Fibroblast of the aortic adventitia (primary cell): ENCODE measurements around the gene MYH7B. TPM values are rescaled to one million over a fixed set of nuclear protein-coding genes. Genes with fewer than 3 reads are reported as not detected.

Experiments used
- DNase-seq: peaks from one replicate; pipeline ENCODE4 v3.0.0-alpha.2; 2010; ENCODE audit warnings: low read depth
- H3K4me3 ChIP-seq: 2 replicates; pipeline ENCODE4 v1.5.1; 2011; ENCODE audit warnings: low read depth, mild to moderate bottlenecking, control low read depth, low read length, moderate library complexity
- CTCF ChIP-seq: IDR thresholded peaks from 2 replicates; pipeline ENCODE4 v1.5.1; 2011; ENCODE audit warnings: mild to moderate bottlenecking, low read length, control low read depth, inconsistent platforms; ENCODE audit not compliant: insufficient read depth
- total RNA-seq: library from RNA; depleted of rRNA; stranded (reverse); fragments of >200 nt; gene quantifications from 2 replicates; pipeline ENCODE4 v1.2.3, GENCODE V29; 2012; ENCODE audit warnings: low replicate concordance

MYH7B gene
- total RNA-seq, 1 donor: not detected

- no peak overlapping the region for H3K4me3 ChIP-seq
- no peak for DNase-seq
- TF ChIP-seq CTCF: no peak
Measured at GRCh38 chr20:34921436-34921835, 34.2 kb upstream of the MYH7B start.

DNA sequence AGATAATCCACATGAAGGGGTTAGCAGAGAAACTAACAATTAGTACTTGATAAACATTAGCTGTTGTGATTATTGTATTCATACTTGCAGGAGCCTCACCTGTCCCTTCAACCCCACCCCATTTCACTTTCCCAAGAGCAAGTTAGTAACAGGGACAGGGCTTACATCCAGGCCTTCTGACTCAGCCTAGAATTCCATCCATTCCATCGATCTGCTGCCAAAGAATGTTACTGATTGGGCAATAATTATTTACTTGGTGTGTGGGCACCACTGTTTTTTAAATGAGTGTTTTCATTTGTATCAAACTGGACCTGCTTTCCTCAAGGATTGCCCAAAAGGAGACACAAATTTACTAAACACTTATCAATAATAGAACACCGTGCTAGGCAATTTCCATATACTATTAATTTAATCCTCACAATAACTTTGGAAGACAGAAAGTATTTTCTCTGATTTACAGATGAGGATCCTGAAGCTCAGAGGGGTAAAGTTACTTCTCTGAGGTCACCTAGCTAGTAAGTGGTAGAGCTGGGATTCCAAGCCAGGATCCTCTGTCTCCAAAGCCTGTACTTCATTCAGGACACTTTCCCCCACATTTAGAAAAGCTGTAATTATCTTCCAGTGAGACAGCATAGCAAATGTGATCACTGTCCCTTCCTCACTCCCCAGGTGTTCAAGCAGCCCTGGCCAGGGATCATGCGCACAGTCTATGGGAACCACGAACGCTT, 32.9 kb upstream of the MYH7B start:
- TF ChIP-seq CTCF: no peak
- DNase-seq: peak; percentile 87
- H3K4me3 ChIP-seq: no peak overlapping the region

DNA sequence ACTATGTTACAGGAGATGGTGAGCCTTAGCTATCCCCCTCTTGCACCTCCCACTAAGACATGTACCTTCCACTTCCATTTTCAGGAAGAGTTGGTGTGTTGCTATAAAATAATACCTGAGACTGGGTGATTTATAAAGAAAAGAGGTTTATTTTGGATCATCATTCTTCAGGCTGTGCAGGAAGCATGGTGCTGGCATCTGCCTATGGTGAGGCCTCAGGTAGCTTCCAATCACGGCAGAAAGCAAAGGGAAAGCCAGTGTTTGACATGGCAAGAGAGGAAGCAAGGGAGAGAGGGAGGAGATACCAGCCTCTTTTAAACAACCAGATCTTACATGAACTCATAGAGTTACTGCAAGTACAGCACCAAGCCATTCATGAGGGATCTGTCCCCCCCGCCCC, 32.3 kb upstream of the MYH7B start:
- no peak for TF ChIP-seq CTCF
- DNase-seq: no peak
- H3K4me3 ChIP-seq: no peak overlapping the region

GRCh38 chr20:34925341-34925740, 30.3 kb upstream of the MYH7B start:
- TF ChIP-seq CTCF: no peak
- DNase-seq: no peak
- no peak overlapping the region for H3K4me3 ChIP-seq

GRCh38 chr20:34925981-34926380, 29.7 kb upstream of the MYH7B start:
- no peak for DNase-seq
- H3K4me3 ChIP-seq: no peak overlapping the region
- no peak for TF ChIP-seq CTCF

DNA sequence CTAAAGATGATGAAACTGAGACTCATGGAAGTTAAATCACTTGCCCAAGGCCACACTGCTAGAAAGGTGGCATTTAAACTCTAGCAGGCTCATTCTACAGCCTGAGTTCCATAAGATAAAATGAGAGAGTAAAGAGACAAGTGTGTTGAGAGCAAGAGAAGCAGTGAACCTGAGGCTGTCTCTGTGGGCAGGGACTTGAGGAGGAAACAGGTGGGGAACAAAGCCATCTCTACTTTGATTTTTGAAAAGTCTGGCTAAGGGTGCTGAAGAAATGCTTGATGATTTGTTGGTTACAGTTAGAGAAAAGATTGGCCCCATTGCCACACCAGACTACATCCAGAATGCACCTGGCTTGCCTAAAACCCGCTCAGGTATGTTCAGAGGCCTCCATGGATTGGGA, 29.1 kb upstream of the MYH7B start:
- DNase-seq: no peak
- no peak overlapping the region for H3K4me3 ChIP-seq
- no peak for TF ChIP-seq CTCF

GRCh38 chr20:34927736-34928135, 27.9 kb upstream of the MYH7B start:
- H3K4me3 ChIP-seq: no peak overlapping the region
- no peak for TF ChIP-seq CTCF
- no peak for DNase-seq
